ENCODE results near the gene UBASH3A.

UBASH3A gene

DNA sequence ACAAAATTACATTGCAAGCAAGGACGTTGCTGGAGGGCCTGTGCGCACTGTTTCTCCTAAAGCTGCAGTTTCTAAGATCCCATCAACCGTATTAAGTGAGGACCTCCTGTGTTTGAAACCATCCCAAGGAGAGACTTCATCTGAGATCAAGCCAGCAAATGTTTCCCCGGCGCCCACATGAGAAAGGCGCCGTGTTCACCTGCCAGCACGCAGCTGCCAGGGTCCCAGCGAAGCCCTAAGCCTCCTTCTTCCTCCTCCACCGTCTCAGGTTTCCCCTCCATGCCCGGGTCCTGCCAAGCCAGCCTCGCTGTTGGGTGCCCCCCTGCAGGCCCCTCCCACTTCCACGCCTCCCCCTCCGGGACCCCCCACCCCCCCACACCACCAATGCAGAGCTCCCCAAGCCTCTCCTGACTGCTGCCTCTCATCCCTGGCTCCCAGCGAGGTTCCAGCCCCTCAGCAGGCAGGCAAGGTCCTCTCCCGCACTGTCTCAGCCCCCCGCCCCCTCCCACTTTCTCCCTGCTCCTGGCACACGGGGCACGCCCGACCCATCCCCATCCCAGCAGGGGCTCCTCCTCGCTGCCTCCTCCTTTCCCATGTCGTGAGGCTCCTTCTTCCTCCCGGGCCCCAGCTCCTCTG, 28.7 kb upstream of the UBASH3A start:
- DNase-seq (ENCODE audit: low read depth) = no peak

DNA sequence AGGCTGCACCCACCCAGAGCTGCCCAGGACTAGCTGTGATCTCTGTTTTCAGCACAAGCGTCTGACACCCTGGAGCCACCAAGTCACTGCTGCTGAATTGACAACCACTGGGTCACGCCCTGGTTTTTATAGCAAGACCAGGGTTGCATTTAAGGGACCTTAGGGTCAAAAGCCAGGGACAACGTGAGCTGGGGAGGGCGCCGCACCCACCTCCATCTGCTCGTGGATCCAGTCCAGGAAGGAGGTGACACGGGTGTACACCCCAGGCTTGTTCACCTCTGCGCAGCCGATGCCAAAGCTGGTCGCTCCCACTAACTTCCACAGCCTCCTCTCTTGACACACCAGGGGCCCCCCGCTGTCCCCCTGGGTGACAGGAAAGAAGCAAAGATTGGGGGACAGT, 28.2 kb upstream of the UBASH3A start:
- no peak for DNase-seq (ENCODE audit: low read depth)

DNA sequence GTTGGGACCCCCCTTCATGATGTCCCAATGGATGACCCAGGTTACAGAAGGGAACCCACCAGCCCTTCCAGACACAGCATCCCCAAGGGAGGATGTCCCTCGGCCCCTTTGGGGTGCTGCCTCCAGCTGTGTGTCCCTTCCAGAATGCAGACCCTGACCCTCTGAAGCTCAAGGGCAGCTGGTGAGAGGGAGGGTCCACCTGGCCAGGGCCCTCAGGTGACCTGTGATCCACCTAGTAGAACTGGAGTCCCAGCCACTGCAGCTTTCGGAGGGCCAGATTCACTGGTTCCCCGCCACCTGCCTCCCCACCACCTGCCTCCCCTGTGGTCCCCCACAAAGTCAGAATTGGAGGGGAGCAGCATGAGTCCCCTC, 27.8 kb upstream of the UBASH3A start:
- DNase-seq (ENCODE audit: low read depth) = no peak

DNA sequence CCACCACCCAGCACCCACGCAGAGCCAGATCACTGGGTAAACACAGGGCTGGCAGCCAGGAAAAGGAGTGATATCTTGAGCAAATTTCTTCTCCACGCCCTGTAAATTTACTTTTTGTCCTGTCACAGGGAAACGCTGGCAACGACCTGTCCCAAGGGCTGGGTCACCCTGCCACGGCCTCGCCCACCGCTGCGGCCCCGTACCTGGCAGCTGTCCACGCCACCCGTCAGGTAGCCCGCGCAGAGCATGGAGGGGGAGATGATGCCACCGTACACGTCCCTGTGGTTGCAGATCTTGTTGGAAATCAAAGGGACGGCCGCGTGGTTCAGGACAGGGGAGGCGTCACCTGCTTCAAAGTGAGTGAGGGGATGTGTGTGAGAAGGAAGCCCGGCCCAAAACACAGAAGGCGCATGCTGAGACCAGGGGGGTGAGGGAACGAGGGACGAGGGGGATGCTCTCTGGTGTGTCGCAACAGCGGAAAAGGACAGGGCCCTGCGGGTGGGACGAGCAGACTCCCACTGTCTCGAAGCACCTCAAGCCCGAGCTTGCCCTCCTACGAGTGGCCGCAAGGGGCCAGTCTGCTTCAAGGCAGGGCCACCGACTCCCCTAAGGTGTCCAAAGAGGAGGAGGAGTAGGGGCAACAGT, 27.2 kb upstream of the UBASH3A start:
- DNase-seq (ENCODE audit: low read depth) = no peak

DNA sequence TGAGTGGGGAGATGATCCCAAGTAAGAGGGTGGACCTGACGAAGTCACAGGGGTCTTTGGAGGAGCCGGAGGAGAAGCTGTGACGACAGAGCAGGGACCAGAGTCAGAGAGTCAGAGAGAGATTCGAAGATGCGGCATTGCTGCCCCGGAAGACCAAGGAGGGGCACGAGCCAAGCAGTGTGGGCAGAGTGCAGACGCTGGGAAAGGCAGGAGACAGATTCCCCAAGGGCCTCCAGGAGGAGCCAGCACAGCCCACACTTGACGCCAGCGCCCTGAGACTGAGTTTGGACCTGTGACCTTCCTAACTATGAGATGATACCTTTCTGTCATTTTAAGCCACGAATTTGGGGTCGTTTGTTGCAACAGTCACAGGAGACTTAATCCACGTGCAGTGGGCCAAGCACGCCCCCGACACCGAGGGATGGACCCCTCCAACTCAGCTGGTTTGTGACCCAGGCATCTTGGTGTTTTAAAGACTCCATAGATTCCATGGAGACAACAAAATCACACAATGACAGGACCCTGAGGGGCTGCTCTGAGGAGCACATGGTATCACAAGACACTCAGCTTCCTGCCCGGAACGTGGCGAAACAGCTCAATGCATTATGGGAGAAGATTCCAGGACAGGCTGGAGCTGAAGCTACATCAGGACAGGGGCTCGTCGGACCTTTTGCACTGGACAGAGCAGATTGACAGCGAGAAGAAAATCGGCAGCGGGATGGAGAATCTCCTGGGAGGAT, 26.3 kb upstream of the UBASH3A start:
- DNase-seq (ENCODE audit: low read depth) = no peak

DNA sequence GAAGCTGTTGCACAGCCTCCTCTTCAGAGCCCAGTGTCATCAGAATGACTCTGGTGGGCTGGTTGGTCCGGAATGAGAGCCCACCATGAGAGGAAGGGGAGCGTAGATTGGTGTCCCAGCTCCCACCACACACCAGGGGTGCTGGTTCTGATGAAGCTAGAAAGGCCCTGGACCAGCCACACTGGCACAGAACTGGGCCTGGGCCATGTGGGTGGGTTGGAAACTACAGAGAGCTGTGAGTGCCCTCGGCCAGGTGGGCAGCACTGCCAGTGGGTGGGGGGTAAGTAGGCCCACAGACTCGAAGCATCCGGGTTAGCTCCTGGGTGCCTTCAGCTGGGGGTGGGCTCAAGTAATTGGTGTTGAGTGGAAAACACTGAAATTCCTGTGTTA, 25.8 kb upstream of the UBASH3A start:
- DNase-seq (ENCODE audit: low read depth) = no peak

DNA sequence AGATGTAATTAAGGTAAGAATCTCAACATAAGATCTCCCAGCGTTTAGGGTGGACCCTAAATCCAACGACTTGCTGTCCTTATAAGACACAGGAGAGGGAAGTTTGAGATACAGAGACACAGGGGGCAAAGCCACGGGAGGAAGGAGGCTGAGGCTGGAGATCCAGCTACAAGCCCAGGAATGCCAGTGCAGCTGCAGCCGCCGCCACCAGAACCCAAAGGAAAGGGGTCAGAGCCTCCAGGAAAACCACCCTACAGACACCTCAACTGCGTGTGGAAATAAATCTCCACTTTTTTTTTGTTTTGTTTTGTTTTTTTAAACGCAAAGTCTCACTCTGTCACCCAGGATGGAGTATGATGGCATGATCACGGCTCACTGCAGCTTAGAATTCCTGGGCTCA, 25.3 kb upstream of the UBASH3A start:
- DNase-seq (ENCODE audit: low read depth) = no peak

DNA sequence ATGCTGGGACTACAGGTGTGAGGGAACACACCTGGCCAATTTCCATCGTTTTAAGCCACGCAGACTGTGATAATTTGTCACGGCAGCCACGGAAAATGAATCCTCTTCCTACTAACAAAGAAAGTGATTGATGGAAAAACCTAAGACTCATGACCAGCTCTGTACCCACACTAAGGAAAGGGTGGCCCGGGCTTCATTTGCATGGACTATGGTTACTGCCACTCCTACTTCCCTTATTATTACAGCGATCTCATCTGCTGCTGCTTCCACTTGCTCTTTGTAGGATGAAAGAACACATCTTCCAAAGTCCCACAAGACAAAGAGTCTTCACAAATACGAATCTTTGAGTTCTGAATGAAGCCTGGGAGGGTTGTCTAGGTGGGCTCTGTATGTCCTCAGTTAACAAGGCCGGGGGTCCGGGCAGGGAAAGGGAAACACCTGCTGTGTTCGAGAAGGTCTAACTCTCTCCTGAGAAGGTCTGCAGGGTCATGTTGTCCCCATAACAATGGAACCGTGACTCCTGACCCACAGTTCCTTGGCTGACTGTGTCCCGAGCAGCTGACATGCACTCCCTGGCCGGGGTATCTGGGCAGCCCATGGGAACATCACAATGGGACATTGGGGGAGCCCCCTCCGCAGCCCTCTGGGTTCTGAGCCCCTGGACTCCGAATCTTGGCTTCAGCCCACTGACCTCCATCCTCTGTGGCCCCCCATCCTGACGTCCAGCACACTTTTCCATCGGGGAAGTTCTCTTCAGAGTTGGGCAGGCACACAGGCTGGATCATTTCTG, 24.1 kb upstream of the UBASH3A start:
- DNase-seq (ENCODE audit: low read depth) = no peak

DNA sequence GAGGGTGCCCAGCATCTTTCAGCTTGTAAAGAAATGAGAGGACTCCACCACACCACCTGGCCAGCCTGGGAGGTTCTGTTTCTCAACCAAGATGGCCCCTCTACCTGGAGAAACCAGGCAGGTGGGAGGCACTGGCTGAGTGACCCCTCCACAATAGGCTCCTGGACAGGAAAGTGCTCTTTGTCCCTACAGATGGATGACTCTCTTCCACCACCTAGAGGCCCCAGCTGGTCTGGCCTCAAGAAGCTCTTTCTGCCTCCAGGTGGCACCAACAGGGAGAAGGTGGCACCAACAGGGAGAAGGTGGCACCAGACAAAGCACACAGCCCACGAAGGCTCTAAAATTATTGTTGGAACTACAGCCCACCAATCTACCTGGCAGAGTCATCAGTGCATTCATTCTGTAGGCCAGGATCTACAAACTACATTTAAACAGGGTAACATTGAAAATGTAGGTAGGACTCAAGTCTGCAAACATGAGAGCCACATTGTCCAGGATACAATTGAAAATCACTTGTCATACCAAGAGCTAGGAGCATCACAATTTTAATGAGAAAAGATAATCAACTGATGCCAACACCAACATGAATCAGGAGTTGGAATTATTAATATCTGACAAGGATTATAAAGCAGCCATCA, 22.2 kb upstream of the UBASH3A start:
- no peak for DNase-seq (ENCODE audit: low read depth)

DNA sequence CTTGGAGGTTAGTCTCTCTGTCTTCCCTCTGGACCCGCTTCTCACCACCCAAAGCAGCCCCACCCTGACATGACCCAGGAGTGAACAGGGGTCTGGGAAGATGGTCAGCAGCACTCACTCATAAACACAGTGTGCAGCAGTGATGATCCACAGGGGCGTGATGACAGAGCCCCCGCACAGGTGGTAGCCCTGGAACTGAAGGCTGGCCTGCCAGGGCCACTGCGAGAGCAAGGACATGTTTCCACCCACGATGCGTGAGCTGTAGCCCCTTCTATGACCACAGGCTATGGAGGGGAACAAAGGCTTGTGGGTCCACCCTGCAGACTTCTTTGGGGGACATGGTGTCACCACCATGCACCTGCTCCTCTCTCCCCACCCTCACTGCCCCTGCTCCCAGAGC, 20.8 kb upstream of the UBASH3A start:
- DNase-seq (ENCODE audit: low read depth) = no peak

DNA sequence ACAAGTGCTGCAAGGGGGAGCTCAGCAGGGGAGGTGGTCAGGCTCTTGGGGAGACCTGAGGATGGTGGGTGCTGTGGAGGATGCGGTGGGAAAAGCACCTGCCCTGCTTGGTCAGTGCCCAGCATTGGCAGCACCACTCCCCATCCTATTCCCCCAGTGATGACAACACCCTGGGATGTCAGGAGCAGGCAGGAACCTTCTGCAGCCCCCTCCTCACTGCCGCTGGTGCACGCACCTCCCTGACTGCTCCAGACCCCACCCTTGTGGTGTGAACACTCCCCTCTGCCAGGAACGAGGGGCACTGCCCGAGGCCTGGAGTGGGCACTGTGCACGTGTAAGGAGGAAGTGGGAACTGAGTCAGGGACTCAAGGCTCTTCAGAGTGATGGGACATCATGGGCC, 20.4 kb upstream of the UBASH3A start:
- DNase-seq (ENCODE audit: low read depth) = no peak

DNA sequence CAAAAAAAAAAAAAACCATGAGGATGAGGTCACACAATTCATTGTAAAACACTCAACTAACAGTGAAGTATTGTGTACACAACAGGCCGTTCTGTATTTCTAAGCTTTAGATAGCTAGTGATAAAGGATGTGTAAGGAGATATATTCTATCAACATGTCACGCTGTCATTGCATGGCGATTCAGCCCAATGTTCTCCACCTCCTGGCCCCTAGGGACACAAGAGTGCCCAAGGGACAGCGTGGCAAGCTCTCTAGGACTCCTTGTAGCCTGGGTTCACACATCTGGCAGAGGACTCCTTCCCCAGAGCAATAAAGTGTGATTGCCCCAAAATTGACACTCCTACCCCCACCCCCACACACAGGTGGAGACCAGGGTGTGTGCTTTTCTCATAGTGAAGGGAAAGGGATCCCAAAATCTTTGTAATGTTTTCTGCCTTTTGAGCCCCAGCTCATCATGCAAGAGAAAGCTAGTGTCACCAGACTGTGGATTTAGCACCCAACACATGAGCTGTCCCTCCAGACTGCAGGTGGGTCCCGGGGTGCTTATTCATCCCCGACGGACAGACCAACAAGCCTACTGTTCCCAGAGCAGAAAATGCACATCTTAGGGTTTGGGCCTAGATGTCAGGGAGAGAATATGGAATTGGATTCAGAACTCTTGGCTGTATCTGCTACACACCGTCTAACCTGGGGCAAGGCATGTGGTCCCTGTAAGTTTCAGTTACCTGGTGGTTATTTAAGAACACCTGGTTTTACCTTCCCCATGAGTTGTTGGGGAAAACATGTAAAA, 19.4 kb upstream of the UBASH3A start:
- no peak for DNase-seq (ENCODE audit: low read depth)

DNA sequence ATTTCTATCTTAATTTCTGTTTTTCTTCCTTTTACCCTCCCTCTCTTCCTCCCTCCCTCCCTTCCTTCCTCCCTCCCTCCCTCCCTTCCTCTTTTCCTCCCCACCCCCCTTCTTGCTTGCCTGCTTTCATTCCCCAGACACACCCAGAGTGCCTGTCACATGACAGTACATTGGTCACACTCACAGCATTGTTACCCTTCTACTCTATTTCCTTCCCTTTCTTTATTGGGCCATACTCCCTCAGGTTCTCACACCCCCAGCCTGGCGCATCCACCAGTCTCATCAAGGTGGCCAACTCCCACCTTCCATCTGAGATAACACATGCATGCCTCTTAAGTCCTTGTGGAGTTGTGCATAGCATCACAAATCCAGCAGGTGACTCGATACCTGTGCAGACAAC, 18.7 kb upstream of the UBASH3A start:
- no peak for DNase-seq (ENCODE audit: low read depth)

DNA sequence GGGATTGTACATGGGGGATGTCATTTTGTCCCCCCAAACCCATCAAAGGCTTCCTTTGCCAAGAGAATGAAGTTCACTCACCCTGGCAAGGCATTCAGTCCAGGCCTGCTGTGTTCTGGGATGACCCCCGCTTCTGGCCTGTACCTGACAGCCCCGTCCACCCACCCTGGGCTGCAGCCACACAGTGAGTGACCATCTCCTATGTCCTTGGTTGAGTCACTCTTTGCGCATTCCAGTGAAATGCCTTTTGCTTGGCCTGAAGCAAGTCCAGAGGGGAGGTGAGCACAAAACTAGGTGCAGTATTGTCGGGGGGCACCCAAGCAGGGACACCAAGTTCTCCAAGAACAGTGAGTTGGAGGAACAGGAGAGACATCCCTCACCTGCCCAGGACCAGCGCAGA, 18.1 kb upstream of the UBASH3A start:
- DNase-seq (ENCODE audit: low read depth) = no peak

DNA sequence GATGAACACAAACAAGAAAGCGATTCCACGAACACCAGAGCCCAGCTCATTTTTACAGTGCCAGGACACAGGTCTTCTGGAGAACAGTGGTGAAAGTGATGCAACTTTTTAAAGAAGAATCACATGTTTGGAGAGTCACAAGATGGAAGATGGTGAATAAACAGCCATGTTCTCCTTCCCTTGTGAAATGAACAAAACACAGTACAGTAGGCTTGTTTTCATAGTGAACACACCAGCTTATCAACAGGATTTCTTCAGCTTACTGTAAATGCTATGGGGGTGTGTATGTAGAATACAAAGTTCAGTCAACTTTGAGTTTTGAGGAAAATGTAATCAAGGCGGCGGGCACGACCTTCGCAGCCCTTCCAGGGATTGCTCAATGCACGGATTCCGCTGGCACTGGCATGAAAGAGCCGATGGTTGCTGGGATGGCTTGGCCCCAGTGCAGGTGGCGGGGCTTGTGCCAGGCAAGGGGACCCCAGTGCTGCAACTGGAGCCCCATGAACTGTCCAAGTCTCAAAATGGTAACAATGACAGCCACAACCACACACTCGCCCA, 17.6 kb upstream of the UBASH3A start:
- no peak for DNase-seq (ENCODE audit: low read depth)

DNA sequence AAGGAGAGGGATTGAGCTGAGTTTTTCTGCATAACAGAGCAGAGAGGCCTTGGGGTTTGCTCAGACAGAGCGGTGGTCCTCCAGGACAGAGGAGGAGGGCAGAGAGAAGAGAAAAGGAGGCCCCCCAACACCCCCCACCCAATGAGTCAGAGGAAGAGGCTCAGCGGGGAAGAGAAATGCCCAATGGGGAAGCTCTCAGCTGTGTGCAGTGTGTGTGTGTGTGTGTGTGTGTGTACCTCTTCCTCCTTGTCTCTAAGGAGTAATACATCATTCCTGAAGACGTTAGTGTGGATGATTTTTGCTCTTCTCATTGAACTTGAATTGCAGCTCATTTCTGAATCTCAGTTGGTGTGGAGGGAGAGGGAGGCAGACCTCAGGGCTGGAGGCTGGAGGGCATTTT, 16.5 kb upstream of the UBASH3A start:
- DNase-seq (ENCODE audit: low read depth) = no peak

DNA sequence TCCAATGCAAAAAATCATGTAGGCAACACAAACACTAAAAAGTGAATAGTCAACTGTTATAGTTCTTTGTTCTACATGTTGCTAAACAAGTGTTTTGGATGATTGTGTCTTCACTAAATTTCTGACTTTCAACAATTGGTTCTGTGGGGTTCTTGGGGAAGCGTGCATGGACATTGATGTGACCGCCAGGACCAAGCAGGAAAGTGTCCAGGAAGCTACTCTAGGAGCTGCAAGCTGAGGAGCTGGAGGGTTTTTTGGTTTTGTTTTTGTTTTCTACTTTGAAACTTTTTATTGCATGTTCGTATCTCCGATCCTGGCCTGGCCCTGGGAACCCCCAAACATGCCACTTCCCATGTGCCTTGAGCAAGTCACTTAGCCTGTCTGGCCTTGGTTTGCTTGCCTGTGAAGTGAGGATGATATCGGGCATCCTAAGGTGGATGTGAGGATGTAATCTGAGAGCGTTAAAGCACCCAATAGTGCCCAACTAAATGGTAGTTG, 15.8 kb upstream of the UBASH3A start:
- no peak for DNase-seq (ENCODE audit: low read depth)

DNA sequence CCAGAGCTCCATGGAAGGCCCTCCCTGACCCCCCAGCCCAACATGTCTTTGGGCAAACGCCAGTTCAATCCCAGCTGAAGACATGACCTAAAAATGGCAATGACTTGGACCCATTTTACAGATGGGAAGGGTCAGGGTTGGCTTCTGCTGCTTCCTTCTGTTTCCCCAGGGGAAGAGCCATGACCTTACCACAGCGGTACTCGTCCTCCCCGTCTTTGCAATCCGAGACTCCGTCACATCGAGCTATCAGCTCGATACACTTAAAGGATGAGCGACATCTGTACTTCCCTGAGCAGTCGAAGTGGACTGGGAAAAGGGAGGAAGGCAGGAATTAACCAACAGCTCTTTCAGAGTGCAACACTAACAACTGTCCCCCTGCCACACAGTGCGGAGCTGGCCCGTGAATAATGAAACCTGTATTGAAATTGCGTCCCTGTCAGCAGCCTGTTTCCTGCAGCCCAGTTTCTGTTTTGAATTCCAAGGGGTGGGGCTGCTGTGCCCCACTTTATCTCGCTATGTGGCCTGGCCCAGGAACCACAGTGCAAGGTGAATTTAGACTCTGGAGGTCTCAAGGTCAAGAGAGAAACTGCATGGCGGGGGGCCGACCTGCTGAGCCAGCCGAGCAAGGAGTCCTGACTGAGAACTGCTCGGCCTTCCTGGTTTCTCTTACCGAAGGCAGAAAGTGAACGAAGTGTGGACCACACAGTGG, 14.8 kb upstream of the UBASH3A start:
- no peak for DNase-seq (ENCODE audit: low read depth)

DNA sequence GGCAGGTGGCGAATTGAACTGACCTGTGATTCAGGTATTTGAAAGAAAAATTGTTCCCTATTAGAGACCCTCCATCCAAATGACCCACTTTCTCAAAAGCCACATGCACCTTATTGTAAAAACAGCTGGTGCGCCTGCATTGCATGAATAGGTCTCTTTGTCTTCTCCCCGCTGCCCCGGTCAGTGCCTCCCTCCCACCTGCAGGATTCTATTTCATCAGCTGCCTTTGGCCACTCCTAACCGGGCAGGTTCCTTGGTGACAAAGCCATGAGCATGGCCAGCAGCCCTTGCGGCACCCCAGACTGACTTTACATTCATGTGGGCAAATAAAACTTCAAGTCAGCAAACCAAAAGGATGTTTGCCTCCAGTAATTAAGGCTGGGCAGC, 14.3 kb upstream of the UBASH3A start:
- DNase-seq (ENCODE audit: low read depth) = no peak

DNA sequence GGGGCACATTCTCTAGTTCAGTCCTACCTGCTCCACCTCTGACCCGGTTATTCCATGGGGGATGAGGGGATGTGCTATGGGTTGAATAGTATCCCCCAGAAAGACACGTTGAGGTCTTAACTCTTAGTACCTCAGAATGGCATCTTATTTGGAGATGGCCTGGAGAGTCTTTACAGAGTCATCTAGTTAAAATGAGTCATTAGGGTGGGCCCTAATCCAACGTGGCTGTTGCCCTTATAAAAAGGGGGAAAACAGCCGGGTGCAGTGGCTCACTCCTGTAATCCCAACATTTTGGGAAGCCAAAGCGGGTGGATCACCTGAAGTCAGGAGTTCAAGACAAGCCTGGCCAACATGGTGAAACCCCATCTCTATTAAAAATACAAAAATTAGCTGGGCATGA, 13.5 kb upstream of the UBASH3A start:
- DNase-seq (ENCODE audit: low read depth) = no peak
